Right lobe of liver (tissue), 6 donors: Measurements from ENCODE around the gene TRIM2. TPM values are rescaled to one million over a fixed set of nuclear protein-coding genes. Genes with fewer than 3 reads are reported as not detected.
"Not testable (repeated sequence)": the region's sequence is repeated elsewhere in the genome, so short reads cannot be mapped to it uniquely, and the experiment has no call there.

Experiments
- ATAC-seq, 4 donors: fragments of 200-7000 bp; cut with Tn5 transposase; one replicate each; pipeline ENCODE4 v1.9.1; 2020; ENCODE audit warnings: mild to moderate bottlenecking in 4 of 4, moderate library complexity in 4 of 4
- DNase-seq, 3 donors: peaks; one replicate each; pipeline ENCODE4 v3.0.0-alpha.2; 2020
- H3K27ac ChIP-seq, 3 donors: fragments of 200-600 bp; one replicate each; pipeline ENCODE4 v1.8.0; 2022
- H3K27me3 ChIP-seq, 2 donors: fragments of 200-600 bp; one replicate each; pipeline ENCODE4 v1.8.0; 2022
- H3K36me3 ChIP-seq, 4 donors: fragments of 200-600 bp; sonication (generic) in 1 of 4; one replicate each; pipeline versions ENCODE4 v1.5.1 to v1.8.0; 2017 to 2022; ENCODE audit warnings: control low read depth in 1 of 4
- H3K4me1 ChIP-seq, 4 donors: fragments of 200-600 bp; sonication (generic) in 1 of 4; one replicate each; pipeline versions ENCODE4 v1.5.1 to v1.8.0; 2017 to 2022; ENCODE audit warnings: control low read depth in 1 of 4
- H3K4me3 ChIP-seq, 3 donors: fragments of 200-600 bp; one replicate each; pipeline ENCODE4 v1.8.0; 2022
- H3K9me3 ChIP-seq, 4 donors: fragments of 200-600 bp; sonication (generic) in 1 of 4; one replicate each; pipeline versions ENCODE4 v1.5.1 to v1.8.0; 2017 to 2022; ENCODE audit warnings: control low read depth in 1 of 4
- POLR2A ChIP-seq: fragments of 450-650 bp; IDR thresholded peaks from one replicate; pipeline ENCODE4 v1.6.1; 2017; ENCODE audit warnings: antibody characterized with exemption, mild to moderate bottlenecking
- WGBS: methylation state at CpG from one replicate; pipeline ENCODE4 v1.1.6; 2018; ENCODE audit warnings: low coverage, low lambda C conversion rate; ENCODE audit not compliant: insufficient coverage; ENCODE audit errors: missing lambda C conversion rate; 5-methylcytosine and 5-hydroxymethylcytosine counted together
- intact Hi-C, 2 donors: fragments of 100-400 bp; cut with DNase I; formaldehyde crosslinking; loops; one replicate each; pipeline versions ENCODE4 v1.11.2 to v1.14.1; 2022
- total RNA-seq, 6 experiments: library from RNA; depleted of rRNA in 2 of 6; stranded (reverse); fragments of >200 nt in 2 of 6; fragmentation: NEBNext Ultra II Directional in 3 of 6; extraction: Animal tissue kit (Norgen Biotek cat#: 25700) in 3 of 6; gene quantifications; one replicate each; pipeline versions ENCODE4 v1.1.0 to v1.2.4, GENCODE V29; 2016 to 2023
- TF ChIP-seq, protein P1 (sequence below), 4 donors: fragments of 200-600 bp in 3 of 4; fragments of 450-650 bp in 1 of 4; IDR thresholded peaks; one replicate each; pipeline versions ENCODE4 v1.5.1 to v1.8.0; 2016 to 2022; ENCODE audit warnings: antibody characterized with exemption in 4 of 4, mild to moderate bottlenecking in 2 of 4
- donor health status: DM: no; HTN: yes; CAD: no.
- donor health status: DM: no; HTN: no; CAD: no.
- donor health status: DM: no; HTN: no; CAD: no.
- donor health status: DM: no; HTN: yes; CAD: no.
- donor health status: DM: no; HTN: yes; CAD: no.

The TRIM2 gene
- total RNA-seq, 6 experiments from 2014 or later: 8.9 to 17.5 (median 10.0) TPM

GRCh38 chr4:153159016-153159415 is 45.2 kb upstream of the TRIM2 start:
- no peak for DNase-seq
- intact Hi-C loops: loop anchor here in 1 of 2 donors (10.0 kb wide), 1 partner anchor 166 kb away; no protein-coding TSS in a partner anchor
- no peak overlapping the region for H3K4me3 ChIP-seq
- TF ChIP-seq, protein P1, sequence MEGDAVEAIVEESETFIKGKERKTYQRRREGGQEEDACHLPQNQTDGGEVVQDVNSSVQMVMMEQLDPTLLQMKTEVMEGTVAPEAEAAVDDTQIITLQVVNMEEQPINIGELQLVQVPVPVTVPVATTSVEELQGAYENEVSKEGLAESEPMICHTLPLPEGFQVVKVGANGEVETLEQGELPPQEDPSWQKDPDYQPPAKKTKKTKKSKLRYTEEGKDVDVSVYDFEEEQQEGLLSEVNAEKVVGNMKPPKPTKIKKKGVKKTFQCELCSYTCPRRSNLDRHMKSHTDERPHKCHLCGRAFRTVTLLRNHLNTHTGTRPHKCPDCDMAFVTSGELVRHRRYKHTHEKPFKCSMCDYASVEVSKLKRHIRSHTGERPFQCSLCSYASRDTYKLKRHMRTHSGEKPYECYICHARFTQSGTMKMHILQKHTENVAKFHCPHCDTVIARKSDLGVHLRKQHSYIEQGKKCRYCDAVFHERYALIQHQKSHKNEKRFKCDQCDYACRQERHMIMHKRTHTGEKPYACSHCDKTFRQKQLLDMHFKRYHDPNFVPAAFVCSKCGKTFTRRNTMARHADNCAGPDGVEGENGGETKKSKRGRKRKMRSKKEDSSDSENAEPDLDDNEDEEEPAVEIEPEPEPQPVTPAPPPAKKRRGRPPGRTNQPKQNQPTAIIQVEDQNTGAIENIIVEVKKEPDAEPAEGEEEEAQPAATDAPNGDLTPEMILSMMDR (IDR thresholded peaks at IDR 0.05): no peak
- TF ChIP-seq POLR2A: no peak
- no peaks in the 10 kb centered on the region for H3K27me3 ChIP-seq
- whole genome bisulfite sequencing: 47% methylated on average over 4 of the region's 4 CpGs
- ATAC-seq: no peak
- no peak overlapping the region for H3K27ac ChIP-seq
- no peaks in the 10 kb centered on the region for H3K4me1 ChIP-seq
- no peaks in the 10 kb centered on the region for H3K36me3 ChIP-seq
- H3K9me3 ChIP-seq: no peaks in the 10 kb centered on the region

- intact Hi-C loops: loop anchor here in 1 of 2 donors (10.0 kb wide), 1 partner anchor 165 kb away; no protein-coding TSS in a partner anchor
- H3K27me3 ChIP-seq: no peaks in the 10 kb centered on the region
- H3K27ac ChIP-seq: no peak overlapping the region
- no peaks in the 10 kb centered on the region for H3K36me3 ChIP-seq
- 51% methylated on average over 5 of the region's 5 CpGs for WGBS
- H3K4me1 ChIP-seq: no peaks in the 10 kb centered on the region
- no peak overlapping the region for H3K4me3 ChIP-seq
- ATAC-seq: no peak
- TF ChIP-seq POLR2A: no peak
- TF ChIP-seq, protein P1 (IDR thresholded peaks at IDR 0.05): no peak
- H3K9me3 ChIP-seq: no peaks in the 10 kb centered on the region
- no peak for DNase-seq
Measured at GRCh38 chr4:153159728-153160221, 44.5 kb upstream of the TRIM2 start.

DNA sequence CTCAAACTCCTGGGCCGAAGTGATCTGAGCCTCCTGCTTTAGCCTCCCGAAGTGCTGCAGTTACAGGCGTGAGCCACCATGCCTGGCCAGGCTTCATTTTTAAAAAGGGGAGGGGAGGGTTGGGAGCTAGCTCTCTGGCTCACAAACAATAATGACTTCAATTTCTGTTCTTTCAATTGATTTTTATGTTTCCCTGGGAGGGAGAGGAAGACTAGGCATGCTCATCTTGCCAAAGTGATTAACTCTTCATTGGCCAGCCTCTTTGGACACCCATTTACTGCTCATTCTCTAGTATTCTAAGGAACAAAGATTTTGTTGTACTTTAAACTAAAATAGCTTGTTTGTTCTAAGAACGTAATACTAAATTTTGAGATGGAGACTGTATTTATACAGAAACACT is 43.4 kb upstream of the TRIM2 start:
- ATAC-seq (no peak), DNase-seq (no peak)
- Histone ChIP-seq H3K9me3 (no peaks in the 10 kb centered on the region), H3K4me3 (no peak overlapping the region), H3K36me3 (no peaks in the 10 kb centered on the region), H3K27me3 (no peaks in the 10 kb centered on the region), H3K4me1 (no peaks in the 10 kb centered on the region), H3K27ac (no peak overlapping the region)
- no peak for TF ChIP-seq POLR2A
- TF ChIP-seq, protein P1 (IDR thresholded peaks at IDR 0.05): no peak
- 47% methylated on average over 4 of the region's 4 CpGs for WGBS
- intact Hi-C loops: no loop called here

- Histone ChIP-seq H3K4me1 (no peaks in the 10 kb centered on the region), H3K9me3 (no peaks in the 10 kb centered on the region), H3K4me3 (no peak overlapping the region), H3K36me3 (no peaks in the 10 kb centered on the region), H3K27ac (no peak overlapping the region), H3K27me3 (no peaks in the 10 kb centered on the region)
- no peak for DNase-seq
- ATAC-seq: no peak
- intact Hi-C loops: no loop called here
- TF ChIP-seq, protein P1 (IDR thresholded peaks at IDR 0.05): no peak
- TF ChIP-seq POLR2A: no peak
- 62% methylated on average over 7 of the region's 7 CpGs for WGBS
Measured at GRCh38 chr4:153161226-153161963, 42.8 kb upstream of the TRIM2 start.

DNA sequence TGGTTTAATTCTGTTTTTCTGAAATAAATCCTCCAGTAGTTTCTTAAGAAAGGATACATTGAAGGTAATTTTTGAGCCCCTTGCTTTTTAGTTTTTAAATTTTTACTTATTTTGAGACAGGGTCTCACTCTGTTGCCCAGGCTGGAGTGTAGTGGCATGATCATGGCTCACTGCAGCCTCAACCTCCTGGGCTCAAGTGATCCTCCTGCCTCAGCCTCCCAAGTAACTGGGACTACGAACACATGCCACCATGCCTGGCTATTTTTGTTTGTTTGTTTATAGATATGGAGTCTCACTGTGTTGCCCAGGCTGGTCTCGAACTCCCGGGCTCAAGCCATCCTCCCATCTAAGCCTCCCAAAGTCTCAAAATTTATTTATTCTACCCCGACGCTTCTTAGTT is 39.0 kb upstream of the TRIM2 start:
- intact Hi-C loops, H3K4me3 ChIP-seq, H3K27ac ChIP-seq, H3K4me1 ChIP-seq, H3K9me3 ChIP-seq, H3K36me3 ChIP-seq, H3K27me3 ChIP-seq, DNase-seq, ATAC-seq: not testable (repeated sequence)
- 93% methylated on average over 5 of the region's 5 CpGs for WGBS
